ENCODE data around the gene ACOT13. TPM values are rescaled to one million over a fixed set of nuclear protein-coding genes. Genes with fewer than 3 reads are reported as not detected.
A peak's percentile ranks its signal among the peaks of the same experiment; 100 is the strongest.

Gene ACOT13
- total RNA-seq, 1 donor from 2014 or later = 9.1 TPM

- TF ChIP-seq CTCF (IDR thresholded peaks at IDR 0.05; ENCODE audit: insufficient read depth, low read length, poor library complexity, severe bottlenecking) = no peak
- no peak for DNase-seq (ENCODE audit: low read depth)
These were observed 23.0 kb upstream of the ACOT13 start for GRCh38 chr6:24643920-24644319.

GRCh38 chr6:24644377-24644776, 22.5 kb upstream of the ACOT13 start:
- DNase-seq (ENCODE audit: low read depth) = no peak
- H3K27me3 ChIP-seq (ENCODE audit: control insufficient read depth, insufficient read depth, low read length) = no peaks in the 10 kb centered on the region
- no peak overlapping the region for H3K4me3 ChIP-seq (ENCODE audit: low read depth, low read length)
- TF ChIP-seq CTCF (IDR thresholded peaks at IDR 0.05; ENCODE audit: insufficient read depth, low read length, poor library complexity, severe bottlenecking) = no peak
- no peaks in the 10 kb centered on the region for H3K36me3 ChIP-seq (ENCODE audit: control insufficient read depth, insufficient read depth, low read length)

More at GRCh38 chr6:24643920-24644319, 23.0 kb upstream of the ACOT13 start:
- no peaks in the 10 kb centered on the region for H3K36me3 ChIP-seq (ENCODE audit: control insufficient read depth, insufficient read depth, low read length)
- no peaks in the 10 kb centered on the region for H3K27me3 ChIP-seq (ENCODE audit: control insufficient read depth, insufficient read depth, low read length)
- no peak overlapping the region for H3K4me3 ChIP-seq (ENCODE audit: low read depth, low read length)

- H3K27me3 ChIP-seq (ENCODE audit: control insufficient read depth, insufficient read depth, low read length) = no peaks in the 10 kb centered on the region
- TF ChIP-seq CTCF (IDR thresholded peaks at IDR 0.05; ENCODE audit: insufficient read depth, low read length, poor library complexity, severe bottlenecking) = no peak
- DNase-seq (ENCODE audit: low read depth) = peak; percentile 9
- H3K36me3 ChIP-seq (ENCODE audit: control insufficient read depth, insufficient read depth, low read length) = no peaks in the 10 kb centered on the region
- no peak overlapping the region for H3K4me3 ChIP-seq (ENCODE audit: low read depth, low read length)
These were observed 20.1 kb upstream of the ACOT13 start for GRCh38 chr6:24646771-24647170.

GRCh38 chr6:24648276-24648675, 18.6 kb upstream of the ACOT13 start:
- Histone ChIP-seq H3K4me3 (ENCODE audit: low read depth, low read length) (no peak overlapping the region), H3K27me3 (ENCODE audit: control insufficient read depth, insufficient read depth, low read length) (no peaks in the 10 kb centered on the region), H3K36me3 (ENCODE audit: control insufficient read depth, insufficient read depth, low read length) (no peaks in the 10 kb centered on the region)
- no peak for TF ChIP-seq CTCF (IDR thresholded peaks at IDR 0.05; ENCODE audit: insufficient read depth, low read length, poor library complexity, severe bottlenecking)
- no peak for DNase-seq (ENCODE audit: low read depth)

GRCh38 chr6:24649691-24650090, 17.2 kb upstream of the ACOT13 start:
- Histone ChIP-seq H3K27me3 (ENCODE audit: control insufficient read depth, insufficient read depth, low read length) (no peaks in the 10 kb centered on the region), H3K36me3 (ENCODE audit: control insufficient read depth, insufficient read depth, low read length) (no peaks in the 10 kb centered on the region), H3K4me3 (ENCODE audit: low read depth, low read length) (no peak overlapping the region)
- TF ChIP-seq CTCF (IDR thresholded peaks at IDR 0.05; ENCODE audit: insufficient read depth, low read length, poor library complexity, severe bottlenecking) = no peak
- no peak for DNase-seq (ENCODE audit: low read depth)

GRCh38 chr6:24650365-24650764, 16.5 kb upstream of the ACOT13 start:
- no peak for TF ChIP-seq CTCF (IDR thresholded peaks at IDR 0.05; ENCODE audit: insufficient read depth, low read length, poor library complexity, severe bottlenecking)
- no peak for DNase-seq (ENCODE audit: low read depth)
- Histone ChIP-seq H3K27me3 (ENCODE audit: control insufficient read depth, insufficient read depth, low read length) (no peaks in the 10 kb centered on the region), H3K4me3 (ENCODE audit: low read depth, low read length) (no peak overlapping the region), H3K36me3 (ENCODE audit: control insufficient read depth, insufficient read depth, low read length) (no peaks in the 10 kb centered on the region)
